Colonic mucosa (tissue), 4 donors: ENCODE data around the gene HJV. TPM values are rescaled to one million over a fixed set of nuclear protein-coding genes. Genes with fewer than 3 reads are reported as not detected.
A peak's percentile ranks its signal among the peaks of the same experiment; 100 is the strongest.
"Not testable (repeated sequence)": the region's sequence is repeated elsewhere in the genome, so short reads cannot be mapped to it uniquely, and the experiment has no call there.

ENCODE experiments used
- DNase-seq: peaks from one replicate; pipeline ENCODE4 v3.0.0-alpha.2; 2020
- H3K27ac ChIP-seq: fragments of 200-600 bp; one replicate; pipeline ENCODE4 v1.8.0; 2021
- H3K27me3 ChIP-seq: fragments of 200-600 bp; one replicate; pipeline ENCODE4 v1.8.0; 2021
- H3K36me3 ChIP-seq: fragments of 200-600 bp; one replicate; pipeline ENCODE4 v1.8.0; 2021
- H3K4me1 ChIP-seq: fragments of 200-600 bp; one replicate; pipeline ENCODE4 v1.8.0; 2021; ENCODE audit warnings: mild to moderate bottlenecking
- H3K4me3 ChIP-seq: fragments of 200-600 bp; one replicate; pipeline ENCODE4 v1.8.0; 2021
- H3K9ac ChIP-seq, 2 donors: one replicate each; pipeline ENCODE4 v1.7.0; 2013; ENCODE audit warnings: control low read depth in 2 of 2, low read depth in 2 of 2, low read length in 2 of 2
- H3K9me3 ChIP-seq: fragments of 200-600 bp; one replicate; pipeline ENCODE4 v1.8.0; 2021
- intact Hi-C: fragments of 100-400 bp; cut with DNase I; formaldehyde crosslinking; loops from one replicate; pipeline ENCODE4 v1.14.1; 2022
- total RNA-seq, 2 donors: library from RNA; stranded (reverse); fragmentation: NEBNext Ultra II Directional in 1 of 2; extraction: Animal tissue kit (Norgen Biotek cat#: 25700) in 1 of 2; gene quantifications; one replicate each; pipeline ENCODE4 v1.2.1, GENCODE V29; 2021
- TF ChIP-seq, protein P1 (sequence below): fragments of 200-600 bp; IDR thresholded peaks from one replicate; pipeline ENCODE4 v1.8.0; 2022; ENCODE audit warnings: antibody characterized with exemption, mild to moderate bottlenecking
- donor health status: healthy.
- donor health status: DM: no; HTN: no; CAD: no.
- donor health status: DM: no; HTN: no; CAD: no.

HJV gene, protein sequence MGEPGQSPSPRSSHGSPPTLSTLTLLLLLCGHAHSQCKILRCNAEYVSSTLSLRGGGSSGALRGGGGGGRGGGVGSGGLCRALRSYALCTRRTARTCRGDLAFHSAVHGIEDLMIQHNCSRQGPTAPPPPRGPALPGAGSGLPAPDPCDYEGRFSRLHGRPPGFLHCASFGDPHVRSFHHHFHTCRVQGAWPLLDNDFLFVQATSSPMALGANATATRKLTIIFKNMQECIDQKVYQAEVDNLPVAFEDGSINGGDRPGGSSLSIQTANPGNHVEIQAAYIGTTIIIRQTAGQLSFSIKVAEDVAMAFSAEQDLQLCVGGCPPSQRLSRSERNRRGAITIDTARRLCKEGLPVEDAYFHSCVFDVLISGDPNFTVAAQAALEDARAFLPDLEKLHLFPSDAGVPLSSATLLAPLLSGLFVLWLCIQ
- not detected for total RNA-seq

DNA sequence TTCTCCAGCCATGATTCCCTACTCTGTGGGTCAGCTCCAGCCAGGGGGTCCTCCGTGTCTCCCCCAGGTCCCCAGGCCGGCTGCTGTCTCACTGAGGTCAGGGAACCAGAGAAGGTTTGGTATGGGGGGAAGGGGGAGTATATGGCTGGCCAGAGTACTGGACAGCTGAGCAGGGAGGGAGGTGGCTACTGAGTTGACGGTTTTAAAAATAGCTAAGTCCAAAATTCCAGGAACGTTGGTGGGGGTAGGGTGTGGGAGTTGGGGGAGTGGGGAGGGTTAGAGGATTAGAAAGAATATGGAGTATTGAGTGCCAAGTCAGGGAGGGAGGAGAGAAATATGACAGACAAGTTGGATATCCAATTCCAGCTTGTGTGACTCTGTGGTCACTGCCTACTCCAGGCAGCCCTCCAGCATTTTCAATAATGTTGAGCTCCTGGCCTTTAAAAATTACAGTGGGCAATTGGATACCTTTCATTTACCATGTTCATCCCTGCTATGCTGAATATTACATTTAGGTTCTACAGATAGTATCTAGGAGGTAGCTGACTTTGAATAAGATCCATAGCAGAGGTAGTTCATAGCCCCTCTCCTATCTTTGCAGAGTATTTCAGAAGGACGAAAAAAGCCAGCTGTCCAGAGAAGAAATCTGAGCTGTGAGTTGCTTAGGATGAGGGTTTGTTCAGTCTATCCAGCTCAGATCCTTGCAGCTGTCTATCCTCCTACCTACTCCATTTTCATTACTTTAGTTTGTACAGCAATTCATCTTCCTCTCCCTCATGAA is at the start of gene HJV:
HJV (minus strand) TSS at position 114 of the 781 bp plus-strand sequence. CDS start 1,504 bp downstream, outside the sequence.
- Histone ChIP-seq H3K27ac (no peak within 1 kb of the TSS), H3K9me3 (no peaks in the 10 kb centered on the region), H3K9ac (no peak within 1 kb of the TSS), H3K4me3 (no peak within 1 kb of the TSS), H3K27me3 (peaks cover 16% of the 10 kb centered on the region), H3K36me3 (no peaks in the 10 kb centered on the region), H3K4me1 (no peaks in the 10 kb centered on the region)
- TF ChIP-seq, protein P1, sequence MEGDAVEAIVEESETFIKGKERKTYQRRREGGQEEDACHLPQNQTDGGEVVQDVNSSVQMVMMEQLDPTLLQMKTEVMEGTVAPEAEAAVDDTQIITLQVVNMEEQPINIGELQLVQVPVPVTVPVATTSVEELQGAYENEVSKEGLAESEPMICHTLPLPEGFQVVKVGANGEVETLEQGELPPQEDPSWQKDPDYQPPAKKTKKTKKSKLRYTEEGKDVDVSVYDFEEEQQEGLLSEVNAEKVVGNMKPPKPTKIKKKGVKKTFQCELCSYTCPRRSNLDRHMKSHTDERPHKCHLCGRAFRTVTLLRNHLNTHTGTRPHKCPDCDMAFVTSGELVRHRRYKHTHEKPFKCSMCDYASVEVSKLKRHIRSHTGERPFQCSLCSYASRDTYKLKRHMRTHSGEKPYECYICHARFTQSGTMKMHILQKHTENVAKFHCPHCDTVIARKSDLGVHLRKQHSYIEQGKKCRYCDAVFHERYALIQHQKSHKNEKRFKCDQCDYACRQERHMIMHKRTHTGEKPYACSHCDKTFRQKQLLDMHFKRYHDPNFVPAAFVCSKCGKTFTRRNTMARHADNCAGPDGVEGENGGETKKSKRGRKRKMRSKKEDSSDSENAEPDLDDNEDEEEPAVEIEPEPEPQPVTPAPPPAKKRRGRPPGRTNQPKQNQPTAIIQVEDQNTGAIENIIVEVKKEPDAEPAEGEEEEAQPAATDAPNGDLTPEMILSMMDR: no peak
- intact Hi-C loops: no loop called here
- no peak for DNase-seq

DNA sequence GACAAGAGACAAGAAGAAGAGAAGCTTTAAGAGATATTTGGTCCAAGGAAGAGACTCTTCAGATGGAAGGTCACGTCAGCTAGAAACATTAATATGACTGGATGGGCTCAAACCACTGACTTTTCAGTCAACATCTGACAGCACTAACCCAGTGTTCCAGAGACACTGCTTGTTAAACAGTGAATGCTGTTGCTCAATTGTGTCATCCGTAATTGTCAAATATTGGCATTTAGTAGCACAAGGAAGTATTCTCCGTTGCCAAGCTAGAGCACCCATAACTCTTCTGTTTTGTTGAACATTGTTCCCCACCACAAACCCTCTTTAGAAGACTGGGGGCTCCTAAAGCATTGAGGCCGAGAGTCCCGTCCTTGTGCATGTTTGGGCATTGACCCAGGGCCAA is 37.6 kb upstream of the HJV start:
- H3K4me3 ChIP-seq, intact Hi-C loops, DNase-seq: not testable (repeated sequence)

GRCh38 chr1:146051852-146052676 is 30.5 kb upstream of the HJV start:
- H3K9me3 ChIP-seq, H3K4me1 ChIP-seq, H3K27me3 ChIP-seq, H3K36me3 ChIP-seq, intact Hi-C loops: not testable (repeated sequence)
- Histone ChIP-seq H3K27ac (peak overlapping the region; percentile 77), H3K9ac (peak overlapping the region; percentile 46 to 82), H3K4me3 (peak overlapping the region; percentile 23)
- peak; percentile 88 for DNase-seq

More for the DNA sequence above, 37.6 kb upstream of the HJV start:
- not testable (repeated sequence) for H3K27ac ChIP-seq, H3K27me3 ChIP-seq, H3K9ac ChIP-seq, H3K9me3 ChIP-seq, H3K4me1 ChIP-seq, H3K36me3 ChIP-seq

- intact Hi-C loops: no loop called here
- no peak for DNase-seq
- Histone ChIP-seq H3K9ac (peak overlapping the region; percentile 46 to 82), H3K4me3 (peak overlapping the region; percentile 23), H3K27me3 (no peaks in the 10 kb centered on the region), H3K9me3 (no peaks in the 10 kb centered on the region), H3K4me1 (peaks cover 6% of the 10 kb centered on the region), H3K27ac (peak overlapping the region; percentile 77), H3K36me3 (no peaks in the 10 kb centered on the region)
- TF ChIP-seq, protein P1: no peak
Measured at GRCh38 chr1:146051452-146051851, 29.9 kb upstream of the HJV start.

DNA sequence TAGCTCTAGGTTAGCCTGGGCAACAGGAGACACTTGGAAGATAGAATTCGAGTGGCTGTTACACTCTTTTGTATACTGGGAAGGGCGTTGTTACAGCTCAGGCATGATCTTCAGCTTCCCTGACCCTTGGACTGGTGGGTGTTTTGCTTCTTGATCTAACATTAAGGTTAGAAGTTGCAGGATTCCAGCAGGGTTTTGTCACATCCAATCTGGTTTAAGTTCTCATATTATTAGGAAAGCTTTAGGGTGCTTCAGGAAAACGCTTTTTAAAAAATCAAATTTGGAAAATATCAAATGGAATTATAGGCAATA is 29.1 kb upstream of the HJV start:
- H3K9me3 ChIP-seq, H3K9ac ChIP-seq, H3K4me1 ChIP-seq, H3K27me3 ChIP-seq, H3K4me3 ChIP-seq, intact Hi-C loops, H3K36me3 ChIP-seq: not testable (repeated sequence)
- peak overlapping the region; percentile 77 for H3K27ac ChIP-seq
- DNase-seq: peak; percentile 49

DNA sequence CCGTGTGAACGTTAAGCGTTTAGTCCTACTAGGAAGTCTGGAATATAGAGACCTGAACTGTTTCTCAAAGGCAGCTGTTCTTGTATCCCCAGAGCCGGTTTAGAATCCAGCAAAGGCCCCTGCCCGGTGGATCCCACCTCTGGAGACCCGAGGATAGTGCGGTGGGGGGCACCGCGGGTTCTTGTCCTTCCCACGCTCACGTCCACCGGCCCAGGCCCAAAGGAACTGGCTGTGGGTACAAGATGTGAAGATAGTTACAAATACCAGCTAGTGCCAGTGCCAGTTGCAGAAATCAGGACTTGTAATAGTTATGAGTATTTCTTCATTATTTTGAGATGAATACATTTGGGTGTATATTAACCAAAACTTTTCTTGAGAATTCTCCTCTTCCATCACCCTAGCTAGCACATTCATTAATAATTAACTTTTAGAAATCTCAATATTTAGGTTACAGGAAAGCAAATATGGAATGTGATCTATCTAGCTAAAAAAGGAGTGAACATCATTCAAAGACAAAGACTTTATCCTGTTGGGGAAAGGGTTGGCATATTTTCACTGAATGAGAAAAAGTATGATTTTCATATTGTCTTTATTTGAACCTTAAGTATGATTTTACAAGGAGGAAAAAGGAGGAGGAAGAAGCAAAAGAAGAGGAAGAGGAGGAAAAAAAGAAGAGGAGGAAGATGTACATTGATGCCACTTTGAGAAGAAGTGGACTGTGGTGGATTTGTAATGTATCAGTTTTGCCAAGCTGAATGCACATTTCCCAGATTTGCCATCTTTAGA is 28.5 kb upstream of the HJV start:
- intact Hi-C loops: not testable (repeated sequence)

DNA sequence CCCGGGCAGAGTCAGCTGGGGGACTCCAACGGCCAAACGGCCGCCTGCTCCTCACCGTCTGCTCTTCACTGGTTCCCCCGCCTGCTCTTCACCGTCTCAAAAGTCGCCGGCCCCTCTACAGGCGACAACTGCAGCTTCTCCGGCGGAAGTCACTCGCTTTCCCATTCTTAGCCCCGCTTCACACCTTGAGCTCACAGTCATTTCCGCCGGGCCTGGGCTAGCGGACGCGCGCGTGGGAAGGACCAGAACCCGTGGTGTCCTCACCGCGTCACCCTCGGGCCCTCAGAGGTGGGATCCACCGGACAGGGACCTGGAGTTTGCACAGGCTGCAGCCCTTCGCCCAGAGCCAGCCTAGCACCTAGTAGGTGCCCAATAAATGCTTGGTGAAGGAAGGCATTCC is 27.9 kb upstream of the HJV start:
- H3K27ac ChIP-seq: no peak overlapping the region
- TF ChIP-seq, protein P1: no peak
- H3K9me3 ChIP-seq: no peaks in the 10 kb centered on the region

More for the DNA sequence above, 28.5 kb upstream of the HJV start:
- not testable (repeated sequence) for H3K36me3 ChIP-seq, H3K27me3 ChIP-seq, DNase-seq, H3K4me3 ChIP-seq, H3K27ac ChIP-seq, H3K9me3 ChIP-seq, H3K4me1 ChIP-seq, H3K9ac ChIP-seq

GRCh38 chr1:146048514-146049115 is 27.1 kb upstream of the HJV start:
- H3K9ac ChIP-seq, H3K36me3 ChIP-seq, H3K9me3 ChIP-seq, H3K27ac ChIP-seq, DNase-seq, H3K27me3 ChIP-seq, H3K4me3 ChIP-seq, H3K4me1 ChIP-seq, intact Hi-C loops: not testable (repeated sequence)

More for the DNA sequence above, 27.9 kb upstream of the HJV start:
- no peak for DNase-seq
- no peaks in the 10 kb centered on the region for H3K36me3 ChIP-seq
- no peak overlapping the region for H3K9ac ChIP-seq
- no peak overlapping the region for H3K4me3 ChIP-seq
- no peaks in the 10 kb centered on the region for H3K27me3 ChIP-seq
- peaks cover 6% of the 10 kb centered on the region for H3K4me1 ChIP-seq
- intact Hi-C loops: no loop called here
